HG02610 (cell line): ENCODE data around the gene WRNIP1.

ENCODE experiments used
- ATAC-seq: cut with Tn5 transposase; IDR thresholded peaks from one replicate; pipeline ENCODE4 v1.9.1; 2021; ENCODE audit warnings: mild to moderate bottlenecking, moderate library complexity; ENCODE audit not compliant: unreplicated experiment

WRNIP1 gene

DNA sequence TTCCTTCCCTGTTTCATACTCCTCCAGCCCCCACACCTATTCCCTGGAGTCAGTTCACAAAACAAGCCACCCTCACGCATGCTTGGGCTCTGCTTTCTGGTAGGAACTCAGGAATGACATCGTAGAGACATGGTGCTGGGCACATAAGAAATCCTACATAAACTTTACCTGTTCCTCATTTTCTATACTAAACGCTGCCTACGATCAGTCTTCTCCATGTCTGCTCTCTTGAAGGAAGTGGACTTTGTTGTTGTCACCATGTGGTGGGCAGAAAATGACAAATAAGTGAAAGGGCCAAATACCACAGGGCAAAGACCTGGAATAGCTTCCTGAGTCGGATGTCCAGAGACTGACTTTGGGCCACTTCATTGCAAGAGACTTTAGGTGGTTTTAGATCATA, 24.6 kb upstream of the WRNIP1 start:
- no peak for ATAC-seq

DNA sequence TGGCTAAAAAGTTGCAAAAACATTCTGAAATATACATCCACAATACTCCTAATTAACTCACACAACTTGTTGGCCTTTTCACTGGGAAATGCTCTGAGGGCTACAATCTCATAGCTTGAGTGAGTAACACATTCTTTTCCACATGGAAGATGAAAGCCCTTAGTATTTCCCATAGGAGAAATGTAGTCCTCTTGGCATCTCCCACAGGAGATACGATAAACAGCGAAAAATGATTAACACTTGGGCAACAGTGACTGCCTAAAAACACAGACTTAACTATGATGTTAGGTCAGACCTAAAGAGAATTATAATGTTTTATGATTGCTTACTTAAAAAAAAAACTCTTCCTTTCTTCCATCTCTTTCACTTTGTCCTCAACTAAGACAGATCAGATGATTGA, 23.4 kb upstream of the WRNIP1 start:
- ATAC-seq = no peak

DNA sequence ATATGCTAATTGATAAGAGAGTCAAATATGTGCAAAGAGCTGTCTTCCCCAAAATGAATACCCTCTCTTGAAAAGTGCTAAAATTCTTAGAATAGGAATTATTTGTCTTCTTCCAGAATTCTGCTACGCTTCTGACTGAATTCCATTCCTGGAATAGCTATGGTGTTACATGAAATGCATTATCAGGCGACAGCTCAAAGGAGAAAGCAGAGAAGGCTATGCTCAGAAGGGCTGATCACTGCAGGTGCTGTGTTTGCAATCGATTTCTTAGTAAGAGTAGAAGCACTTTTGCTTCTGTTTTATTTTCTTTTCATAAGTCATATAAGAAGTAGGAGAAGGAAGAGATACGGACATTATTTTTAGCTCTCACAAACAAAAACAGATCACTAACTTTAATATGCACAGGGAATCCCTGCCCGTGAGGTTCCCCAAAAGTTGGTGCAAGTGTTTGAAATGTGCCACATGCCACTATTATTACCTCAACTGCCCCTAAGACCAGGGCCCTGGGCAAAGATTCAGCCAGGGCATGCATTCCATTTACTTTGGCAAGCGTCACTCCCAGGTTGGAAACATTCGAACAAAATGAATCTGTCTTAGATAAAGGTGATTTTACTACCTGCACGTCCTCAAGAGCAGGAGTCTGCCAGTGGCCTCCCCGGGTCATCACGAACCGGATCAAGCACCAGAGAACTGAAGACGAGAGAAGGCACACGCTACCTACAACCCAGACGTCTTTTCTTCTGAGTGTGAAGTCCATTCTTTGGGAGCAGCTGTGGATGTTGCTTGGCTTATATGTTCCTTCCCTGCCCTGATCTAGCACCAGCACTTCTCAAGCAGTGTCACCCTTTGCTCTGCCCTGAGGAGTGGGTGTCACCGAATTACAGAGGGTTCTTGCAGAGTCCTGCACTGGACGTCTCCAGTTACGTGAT, 21.6 kb upstream of the WRNIP1 start:
- ATAC-seq = no peak

DNA sequence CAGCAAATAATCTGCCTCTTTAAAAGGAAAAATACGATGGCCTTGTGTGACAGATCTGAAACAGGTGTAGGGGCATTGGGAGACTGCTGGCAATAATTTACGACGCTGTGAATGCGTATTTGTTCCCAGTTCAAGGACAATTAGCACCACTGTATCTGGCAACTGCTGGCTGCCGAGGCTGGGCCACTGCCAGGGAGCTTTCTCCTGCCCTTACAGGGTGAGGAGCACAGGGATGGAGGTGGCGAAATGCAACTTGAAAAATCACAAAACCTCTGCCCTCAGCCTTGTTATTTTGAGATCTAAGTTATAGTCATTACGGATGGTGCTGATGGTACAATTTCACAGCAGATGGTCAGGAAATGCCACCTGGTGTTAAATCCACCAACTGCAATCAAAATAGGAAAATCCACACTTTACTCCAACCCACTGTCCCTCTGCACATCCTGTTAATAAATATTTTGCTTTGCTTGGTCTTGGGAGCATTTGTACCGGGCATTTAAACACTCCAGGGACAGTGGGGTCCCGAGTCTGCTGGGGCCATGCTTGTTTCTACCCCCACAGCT, 20.9 kb upstream of the WRNIP1 start:
- ATAC-seq = no peak

DNA sequence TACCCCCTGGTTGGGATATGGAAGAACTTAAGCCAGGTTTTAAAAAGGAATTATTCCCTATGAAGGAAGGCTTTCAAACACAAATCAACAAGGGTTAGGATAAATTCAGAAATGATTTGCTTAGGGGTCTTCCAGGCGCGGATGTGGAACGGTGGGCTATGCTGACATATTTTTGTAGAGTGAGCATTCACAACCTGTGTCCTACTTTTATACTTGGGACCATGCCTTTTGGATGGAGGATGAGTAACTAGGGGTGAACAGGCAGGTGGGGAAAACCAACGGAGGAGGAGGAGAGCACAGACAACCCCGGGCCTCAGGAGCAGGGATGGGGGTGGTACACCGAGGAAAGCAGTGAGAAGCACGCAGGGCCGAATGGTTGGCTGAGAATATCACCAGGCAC, 20.4 kb upstream of the WRNIP1 start:
- ATAC-seq = no peak

DNA sequence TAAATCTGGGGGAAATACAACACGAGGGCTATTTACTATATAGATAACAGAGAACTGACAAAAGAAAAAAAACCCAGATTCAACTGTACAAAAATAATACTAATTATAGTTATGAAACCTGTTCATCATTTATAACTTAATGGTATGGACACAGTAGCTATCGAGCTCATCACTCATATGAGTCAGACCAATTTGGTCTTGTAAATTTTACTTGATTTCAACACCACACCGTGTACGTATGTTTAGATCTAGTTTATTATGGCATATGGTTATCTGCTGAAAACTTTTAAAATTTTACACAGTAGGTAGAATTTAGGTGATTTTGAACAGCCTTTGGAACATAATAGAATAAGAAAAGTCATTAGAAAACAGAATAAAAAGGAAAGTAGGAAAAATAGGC, 19.9 kb upstream of the WRNIP1 start:
- no peak for ATAC-seq

DNA sequence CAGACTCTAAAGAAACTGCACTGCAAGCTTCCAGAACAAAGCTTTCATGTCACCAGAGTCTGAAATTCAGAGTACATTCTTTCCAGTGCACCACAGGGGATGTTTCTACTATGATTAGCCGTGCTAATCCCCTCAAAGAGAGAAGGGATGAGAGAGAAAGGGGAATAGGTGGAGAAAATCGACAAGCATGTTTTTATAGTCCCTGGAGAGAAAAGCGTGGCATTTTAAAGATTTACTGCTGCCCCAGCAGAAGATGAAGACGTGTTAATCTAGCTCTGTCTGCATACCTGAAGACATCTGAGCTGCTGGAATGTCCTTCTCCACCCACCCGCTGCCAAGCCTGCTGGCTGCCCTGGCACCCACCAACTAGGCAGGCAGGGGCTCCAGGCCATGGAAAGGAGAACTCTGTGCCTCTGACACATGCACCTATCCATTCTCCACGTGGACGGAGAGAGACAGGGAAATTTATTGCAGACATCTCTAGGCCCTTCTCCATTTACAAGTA, 18.6 kb upstream of the WRNIP1 start:
- ATAC-seq = no peak

DNA sequence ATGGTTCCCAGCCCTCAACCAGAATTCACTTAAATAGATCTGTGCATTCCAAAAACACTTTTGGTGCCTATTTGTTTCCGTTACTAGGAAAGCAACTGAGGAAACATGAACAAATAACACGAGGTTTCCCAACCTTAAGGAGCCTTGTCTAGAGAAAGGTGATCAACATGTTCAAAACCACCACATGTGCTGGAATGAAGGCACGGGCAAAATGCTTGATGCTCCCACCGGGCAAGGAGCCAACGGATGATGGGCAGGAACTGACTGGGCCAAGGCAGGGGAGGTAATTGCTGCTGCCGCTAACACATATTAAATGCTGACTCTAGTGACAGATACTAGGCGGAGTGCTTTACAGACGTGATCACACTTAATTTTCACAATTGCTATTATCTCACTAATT, 17.0 kb upstream of the WRNIP1 start:
- no peak for ATAC-seq

DNA sequence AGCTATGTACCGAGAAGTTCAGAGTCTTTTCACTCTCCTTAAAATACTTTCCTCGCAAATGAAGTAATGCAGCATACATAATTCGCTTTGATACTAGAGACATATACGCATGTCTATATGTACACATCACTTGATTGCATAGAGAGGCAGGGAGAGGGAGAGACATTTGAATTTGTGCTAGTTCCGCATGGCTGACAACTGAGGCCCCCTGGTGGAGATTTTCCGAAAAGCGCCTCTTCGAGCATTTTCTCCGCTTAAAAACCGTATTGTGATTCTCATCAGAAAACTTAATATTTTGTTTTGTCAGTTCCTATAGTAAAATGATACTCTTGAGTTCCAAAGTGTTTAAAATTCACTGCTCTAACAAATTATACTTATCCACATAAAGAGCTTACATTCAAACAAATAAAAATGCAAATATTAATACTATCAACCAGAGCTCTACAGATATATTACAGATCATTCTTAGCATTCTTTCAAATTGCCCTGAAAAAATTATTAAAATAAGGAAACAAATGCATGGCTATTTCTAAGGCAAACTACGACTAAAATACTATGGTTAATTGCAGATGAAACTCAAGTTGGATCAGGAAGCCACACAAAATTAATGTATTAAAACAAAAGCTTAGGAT, 15.1 kb upstream of the WRNIP1 start:
- no peak for ATAC-seq

DNA sequence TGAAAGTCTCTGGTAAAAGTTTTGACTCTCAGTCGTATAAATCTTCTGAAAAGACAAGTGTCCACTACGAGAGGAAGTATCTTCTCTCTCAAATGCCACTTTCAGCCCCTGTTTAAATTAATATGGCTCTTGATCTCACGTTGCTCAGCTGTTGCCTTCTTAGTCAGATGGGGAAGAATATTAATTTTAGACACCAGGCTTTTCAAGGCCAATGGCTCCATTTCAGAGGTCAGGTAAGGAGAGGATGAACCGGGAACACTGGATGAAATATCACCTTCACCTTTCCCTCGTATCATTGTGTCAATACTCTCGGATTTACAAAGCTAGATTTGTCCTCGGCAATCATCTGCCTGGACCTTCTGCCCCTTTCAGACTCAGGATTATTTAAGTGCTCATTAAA, 14.4 kb upstream of the WRNIP1 start, which contains the start of gene MYLK4:
TSS of gene MYLK4 (minus strand) at position 91 of the 400 bp plus-strand sequence. CDS start 1,628 bp downstream, outside the sequence.
- no peak for ATAC-seq

DNA sequence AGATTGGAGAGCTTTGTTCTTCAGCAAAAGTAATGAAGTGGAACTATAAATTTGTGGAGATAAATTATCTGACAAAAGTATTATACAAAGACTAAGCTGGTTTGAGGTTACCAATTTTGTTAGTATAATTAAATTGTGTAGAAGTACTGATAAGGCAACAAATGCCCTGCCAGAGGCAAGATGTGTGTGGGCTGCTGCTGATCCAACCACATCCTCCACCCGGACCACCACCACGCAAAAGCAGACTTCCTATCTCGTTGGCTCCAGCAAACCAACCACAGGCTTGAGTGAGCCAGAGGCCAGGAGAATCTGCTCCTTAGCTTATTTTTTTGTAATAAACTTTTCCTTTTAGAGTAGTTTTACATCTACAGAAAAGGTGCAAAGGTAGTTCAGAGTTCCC, 13.3 kb upstream of the WRNIP1 start:
- ATAC-seq = no peak

DNA sequence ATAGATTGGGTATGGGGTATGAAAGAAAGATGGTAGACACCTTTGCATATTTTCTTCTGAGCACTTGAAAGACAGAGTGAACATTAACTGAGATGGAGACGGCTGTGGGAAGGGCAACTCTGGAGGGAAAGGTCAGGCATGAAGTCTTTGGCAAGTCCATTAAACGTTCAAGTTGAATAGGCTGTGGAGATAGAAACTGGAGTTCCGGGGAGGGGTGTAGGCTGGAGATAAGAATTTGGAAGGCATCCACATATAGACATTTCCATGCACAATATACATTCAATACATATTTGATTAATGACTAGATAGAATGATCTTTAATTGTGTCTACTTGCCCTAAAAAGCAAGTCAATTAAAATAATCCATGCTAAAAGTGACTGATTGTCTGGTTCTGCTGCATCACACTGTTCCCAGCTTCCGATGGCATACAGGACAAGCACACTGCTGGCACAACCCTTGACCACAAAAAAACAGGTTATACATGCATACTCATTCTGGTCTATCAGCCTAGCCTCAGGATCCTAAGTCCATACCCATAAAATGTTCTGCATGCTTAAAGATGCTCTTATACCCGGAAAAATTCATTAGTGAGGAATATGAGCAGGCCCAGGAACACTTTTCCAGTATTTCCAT, 12.6 kb upstream of the WRNIP1 start:
- ATAC-seq = no peak

DNA sequence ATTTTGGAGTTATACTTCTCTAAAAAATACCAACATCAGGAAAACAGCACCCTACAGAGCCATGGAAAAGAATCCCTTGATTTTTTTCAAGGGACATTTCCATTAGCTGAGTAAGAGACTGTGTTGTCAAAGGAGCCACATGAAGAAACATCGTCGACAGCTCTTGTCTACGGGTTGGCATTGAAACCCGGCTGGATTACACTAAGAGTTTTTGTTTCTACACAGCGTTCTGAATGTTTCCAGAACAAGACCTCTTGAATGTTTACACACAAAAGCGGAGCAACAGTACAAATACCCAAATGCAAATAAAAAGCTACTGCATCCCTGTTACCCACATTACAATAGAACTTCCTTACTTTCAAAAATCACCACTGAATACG, 12.1 kb upstream of the WRNIP1 start:
- ATAC-seq = no peak

DNA sequence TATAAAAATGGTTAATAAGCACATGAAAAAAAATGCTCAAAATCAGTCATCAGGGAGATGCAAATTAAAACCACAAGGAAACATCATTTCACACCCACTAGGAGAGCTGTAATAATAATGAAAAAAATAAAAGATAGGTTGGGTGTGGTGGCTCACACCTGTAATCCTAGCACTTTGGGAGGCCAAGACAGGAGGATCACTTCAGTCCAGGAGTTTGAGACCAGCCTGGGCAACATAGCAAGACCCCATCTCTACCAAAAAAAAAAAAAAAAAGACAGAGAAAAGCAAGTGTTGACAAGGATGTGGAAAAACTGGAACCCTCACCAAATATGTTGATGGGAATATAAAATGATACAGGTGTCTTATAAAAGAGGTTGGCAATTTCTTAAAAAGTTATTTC, 11.4 kb upstream of the WRNIP1 start:
- ATAC-seq = no peak

DNA sequence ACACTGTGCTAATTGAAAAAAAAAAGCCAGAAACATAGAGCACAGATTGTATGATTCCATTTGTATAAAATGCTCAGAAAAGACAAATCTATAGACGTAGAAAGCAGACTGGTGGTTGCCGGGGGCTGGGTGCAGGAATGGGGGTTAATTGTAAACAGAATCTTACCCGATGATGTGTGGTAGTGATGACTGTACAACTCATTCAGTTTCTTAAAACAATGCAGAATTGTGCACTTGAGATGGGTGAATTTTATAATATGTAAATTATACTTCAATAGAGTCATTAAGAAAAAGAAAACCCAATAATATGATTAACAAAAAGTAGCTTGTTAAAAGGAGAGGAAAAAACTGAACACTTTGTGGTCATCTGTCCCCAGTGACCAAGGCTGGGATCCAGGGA, 10.8 kb upstream of the WRNIP1 start:
- ATAC-seq = no peak

DNA sequence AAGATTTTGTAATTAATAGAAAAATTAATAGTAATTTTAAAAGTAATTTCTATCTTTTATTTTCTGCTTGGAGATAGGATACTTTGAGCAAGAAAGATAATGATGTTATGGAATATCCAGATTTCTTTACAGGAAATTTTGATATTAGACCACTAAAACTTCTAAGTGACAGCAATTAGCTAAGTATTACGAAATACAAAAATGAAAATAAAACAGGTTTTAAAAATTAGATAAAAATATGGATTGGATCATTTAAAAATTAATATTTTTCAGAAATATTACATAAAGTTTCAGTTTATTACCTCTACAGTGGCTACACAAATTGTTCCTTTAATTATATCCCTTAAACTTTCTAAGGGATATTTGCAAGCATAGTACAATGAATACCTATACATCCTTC, 10.3 kb upstream of the WRNIP1 start:
- no peak for ATAC-seq

DNA sequence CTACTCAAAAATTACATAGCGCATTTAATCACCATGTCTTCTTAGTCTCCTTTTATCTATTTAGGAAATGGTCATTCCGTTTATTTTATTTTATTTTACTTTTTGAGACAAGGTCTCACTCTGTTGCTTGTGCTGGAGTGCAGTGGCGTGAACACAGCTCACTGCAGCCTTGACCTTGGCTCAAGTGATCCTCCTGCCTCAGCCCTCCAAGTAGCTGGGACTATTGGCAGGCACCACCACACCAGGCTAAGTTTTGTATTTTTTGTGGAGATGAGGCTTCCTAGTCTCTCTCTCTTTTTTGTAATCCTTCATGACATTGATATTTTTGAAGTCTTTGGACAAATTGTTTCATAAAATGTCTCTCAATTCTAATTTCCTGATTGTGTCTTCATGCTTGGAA, 9.7 kb upstream of the WRNIP1 start:
- no peak for ATAC-seq

DNA sequence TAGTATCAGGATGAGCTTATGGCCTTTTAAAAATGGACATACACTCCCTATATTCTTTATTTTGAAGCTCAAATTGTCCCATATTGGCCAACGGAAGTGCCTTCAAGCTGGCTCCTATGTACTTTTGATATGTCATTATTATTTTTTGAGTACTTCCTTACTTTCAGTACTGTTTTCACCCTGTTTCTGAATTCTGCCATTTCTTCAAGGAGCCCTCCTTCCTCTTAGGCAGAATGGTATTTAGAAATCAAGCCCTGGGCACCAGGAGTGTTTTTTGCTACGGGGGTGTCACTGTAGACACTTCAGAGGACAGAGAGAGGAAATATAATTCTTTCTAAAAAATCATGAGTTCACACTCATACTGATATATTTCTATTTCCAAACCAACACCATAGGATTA, 9.0 kb upstream of the WRNIP1 start:
- ATAC-seq = no peak

DNA sequence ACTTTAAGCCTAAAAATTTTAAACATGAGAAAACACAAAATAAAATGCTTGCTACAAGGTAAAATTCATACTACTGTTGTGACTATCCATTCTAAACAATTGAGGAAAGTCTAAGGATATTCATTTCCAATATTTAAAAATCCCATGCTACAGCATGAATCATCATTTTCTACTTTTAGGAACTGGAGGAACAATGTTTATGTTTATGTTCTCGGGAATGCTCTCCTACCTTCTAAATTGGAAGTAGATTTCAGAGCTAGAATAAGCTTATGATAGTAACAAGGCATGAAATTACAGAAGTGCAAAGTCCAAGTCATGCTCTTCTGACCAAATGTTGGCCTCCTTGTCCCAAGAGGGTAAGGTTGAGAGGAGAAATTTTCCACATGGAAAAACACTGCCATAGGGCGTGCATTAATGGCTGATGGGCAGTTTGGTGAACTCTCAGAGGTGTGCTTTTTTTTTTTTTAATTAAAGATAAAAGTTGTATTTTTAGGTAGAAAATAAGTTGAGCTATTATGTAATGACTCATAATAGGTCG, 8.4 kb upstream of the WRNIP1 start:
- ATAC-seq = no peak

DNA sequence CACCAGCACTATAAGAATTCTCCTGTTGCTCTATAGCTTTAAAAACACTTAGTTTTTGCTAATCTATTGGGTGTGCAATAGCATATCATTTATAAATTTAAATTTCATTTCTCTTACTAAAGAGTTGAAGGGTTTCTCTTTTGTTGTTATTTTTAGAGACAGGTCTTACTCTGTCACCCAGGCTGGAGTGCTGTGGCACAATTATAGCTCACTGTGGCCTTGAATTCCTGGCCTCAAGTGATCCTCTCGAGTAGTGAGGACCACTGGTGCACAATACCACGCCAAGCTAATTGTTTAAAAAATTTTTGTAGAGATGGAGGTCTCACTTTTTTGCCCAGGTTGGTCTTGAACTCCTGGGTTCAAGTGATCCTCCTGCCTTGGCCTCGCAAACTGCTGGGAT, 6.2 kb upstream of the WRNIP1 start:
- no peak for ATAC-seq
